Umbilical cord (tissue), 2 donors: Measurements from ENCODE around the gene SUMO2. TPM values are rescaled to one million over a fixed set of nuclear protein-coding genes. Genes with fewer than 3 reads are reported as not detected.
"Not testable (repeated sequence)": the region's sequence is repeated elsewhere in the genome, so short reads cannot be mapped to it uniquely, and the experiment has no call there.

ENCODE experiments used
- DNase-seq: peaks from one replicate; pipeline ENCODE4 v3.0.0-alpha.2; 2015; ENCODE audit warnings: low spot score
- total RNA-seq: library from RNA; depleted of rRNA; stranded (reverse); fragments of >200 nt; gene quantifications from one replicate; pipeline ENCODE4 v1.2.3, GENCODE V29; 2014; ENCODE audit warnings: low replicate concordance; ENCODE audit not compliant: insufficient read depth

The SUMO2 gene
- total RNA-seq = 67.2 TPM

DNA sequence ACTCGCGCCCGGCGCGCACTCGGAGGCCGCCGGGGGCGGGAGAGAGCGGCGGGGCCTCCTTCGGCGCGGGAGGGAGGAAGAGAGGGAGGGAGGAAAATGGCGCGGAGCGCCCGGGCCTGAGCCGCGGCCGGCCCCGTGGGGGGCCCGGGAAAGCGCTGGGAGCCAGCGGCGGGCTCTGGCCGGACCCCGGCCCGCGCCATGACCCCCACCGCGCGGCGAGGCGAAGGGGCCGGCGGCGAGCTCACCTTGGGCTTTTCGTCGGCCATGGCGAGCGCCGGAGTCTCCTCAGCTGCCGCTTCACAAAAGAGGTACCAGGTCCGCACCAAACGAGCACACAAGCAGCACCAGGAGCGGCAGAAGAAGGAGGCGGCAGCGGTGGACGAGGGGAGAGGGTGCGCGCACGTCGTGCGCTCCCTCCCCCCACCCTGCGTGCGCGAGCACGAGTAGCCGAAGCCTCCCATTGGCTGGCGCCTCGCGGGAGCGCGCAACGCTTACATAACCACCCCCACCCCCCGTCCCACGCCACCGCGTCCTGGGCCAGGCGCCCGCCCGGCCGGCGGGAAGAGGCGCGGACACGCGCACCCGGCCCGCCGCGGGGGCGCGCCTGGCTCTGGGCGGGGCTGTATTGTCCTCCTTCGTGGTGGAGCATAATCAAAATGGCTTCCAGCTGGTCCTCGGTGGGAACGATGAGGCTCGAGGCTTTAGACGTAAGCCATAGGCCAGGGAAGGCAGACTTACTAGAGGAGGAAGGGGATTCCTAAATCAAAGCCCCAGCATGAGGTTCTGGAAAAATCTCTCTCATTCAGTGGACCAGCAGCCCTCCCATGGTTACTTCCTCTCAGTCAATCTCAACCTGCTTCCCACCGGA lies at the start of gene SUMO2:
Gene SUMO2, minus strand, starts transcription at position 391 of the 868 bp plus-strand sequence. Its CDS starts 125 bp downstream, at position 266.
- peak; percentile 94 for DNase-seq

DNA sequence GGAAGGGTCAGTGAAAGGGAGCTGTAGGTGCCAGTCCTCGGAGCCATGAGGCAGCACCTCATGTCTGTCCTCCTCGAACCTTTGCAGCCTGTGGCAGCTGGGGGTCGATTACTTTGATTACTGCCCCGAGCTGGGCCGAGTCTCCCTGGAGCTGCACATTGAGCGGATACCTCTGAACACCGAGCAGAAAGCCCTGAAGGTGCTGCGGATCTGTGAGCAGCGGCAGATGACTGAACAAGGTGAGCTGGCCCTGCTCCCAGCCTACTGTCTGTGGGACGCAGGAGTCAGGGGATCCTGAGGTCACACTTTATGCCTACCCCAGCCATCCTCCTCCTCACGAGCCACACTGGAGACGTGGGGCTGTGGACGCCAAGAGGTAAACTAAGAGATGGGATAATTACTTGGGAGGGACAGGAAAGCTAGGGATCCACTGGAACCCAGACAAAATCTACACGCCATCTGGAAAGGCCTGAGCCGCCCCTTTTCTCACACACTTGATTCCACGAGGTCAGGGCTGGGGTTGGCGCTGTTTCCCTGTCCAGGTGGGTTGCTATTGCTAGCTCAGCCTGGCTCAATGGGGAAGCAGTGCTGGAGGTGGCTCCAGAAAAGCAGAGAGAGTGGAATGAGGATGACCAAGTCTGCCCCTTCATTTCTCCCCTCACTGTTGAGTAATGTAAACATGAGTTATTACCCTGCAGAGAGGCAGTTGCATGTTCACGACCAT lies 49.1 kb upstream of the SUMO2 start:
- DNase-seq = no peak

DNA sequence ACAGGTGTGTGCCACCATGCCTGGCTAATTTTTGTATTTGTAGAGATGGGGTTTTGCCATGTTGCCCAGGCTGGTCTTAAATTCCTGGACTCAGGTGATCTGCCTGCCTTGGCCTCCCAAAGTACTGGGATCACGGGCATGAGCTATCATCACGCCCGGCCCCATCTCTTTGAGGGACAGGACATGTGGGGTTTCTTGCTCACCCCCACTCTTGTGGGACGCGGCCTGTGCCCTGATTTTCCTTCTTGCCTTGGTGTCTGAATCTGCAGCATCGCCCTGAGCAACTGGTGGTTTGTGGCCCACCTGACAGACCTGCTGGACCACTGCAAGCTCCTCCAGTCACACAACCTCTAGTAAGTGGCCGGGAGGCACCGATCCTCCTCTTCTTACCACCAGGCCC lies 48.3 kb upstream of the SUMO2 start:
- DNase-seq = no peak

DNA sequence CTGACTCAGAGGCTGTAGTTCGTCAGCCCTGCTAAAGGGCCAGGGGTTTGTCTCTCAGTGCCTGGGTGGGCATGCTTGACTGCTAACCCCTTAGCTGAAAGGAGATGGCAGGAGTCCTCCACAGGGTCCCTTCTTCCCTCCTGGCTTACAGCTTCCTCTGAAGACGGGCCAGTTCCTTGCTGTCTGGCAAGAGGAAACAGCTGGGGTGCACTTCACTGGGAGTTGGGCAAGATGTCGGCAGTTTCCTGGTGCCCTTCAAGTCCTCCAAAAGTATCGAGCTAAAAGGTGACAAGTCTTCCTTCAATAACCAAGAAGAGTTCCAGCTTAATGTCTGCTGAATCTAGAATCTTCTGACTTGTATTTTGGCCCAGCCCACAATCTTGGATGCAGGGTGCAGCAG lies 46.1 kb upstream of the SUMO2 start:
- DNase-seq = no peak

DNA sequence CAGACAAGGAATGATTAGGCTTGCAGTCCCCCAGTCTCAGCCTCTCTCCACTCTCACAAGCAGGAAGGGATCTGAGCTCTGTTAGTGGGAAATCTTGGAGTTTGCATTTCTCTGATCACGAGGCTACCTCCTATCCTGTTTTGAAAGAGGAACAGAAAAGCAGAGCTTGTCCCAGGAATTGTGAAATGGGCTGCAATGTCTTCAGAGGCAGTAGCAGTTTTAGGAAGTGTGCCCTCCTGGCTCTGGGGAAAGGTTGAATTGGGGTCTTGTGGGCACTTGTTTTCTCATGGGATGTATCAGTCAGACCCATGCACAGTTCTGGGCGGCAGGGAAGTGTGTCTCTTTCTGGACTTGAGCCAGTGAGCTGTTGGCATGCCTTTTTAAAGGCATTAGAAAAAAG lies 45.5 kb upstream of the SUMO2 start:
- DNase-seq = peak; percentile 48

DNA sequence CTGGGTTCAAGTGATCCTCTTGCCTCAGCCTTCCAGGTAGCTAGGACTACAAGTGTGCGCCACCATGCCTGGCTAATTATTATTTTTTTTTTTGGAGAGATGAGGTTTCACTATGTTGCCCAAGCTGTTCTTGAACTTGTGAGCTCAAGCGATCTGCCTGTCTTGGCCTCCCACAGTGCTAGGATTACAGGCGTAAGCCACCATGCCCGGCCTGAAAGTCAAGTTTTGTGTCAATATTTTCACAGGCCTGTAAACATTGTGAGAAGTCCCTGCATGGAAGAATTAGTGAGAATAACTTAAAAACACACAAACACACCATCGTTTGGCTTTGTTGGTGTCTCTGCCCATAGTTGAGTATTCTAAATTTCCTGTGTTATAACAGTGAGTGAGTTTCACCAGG lies 45.0 kb upstream of the SUMO2 start:
- DNase-seq = no peak

DNA sequence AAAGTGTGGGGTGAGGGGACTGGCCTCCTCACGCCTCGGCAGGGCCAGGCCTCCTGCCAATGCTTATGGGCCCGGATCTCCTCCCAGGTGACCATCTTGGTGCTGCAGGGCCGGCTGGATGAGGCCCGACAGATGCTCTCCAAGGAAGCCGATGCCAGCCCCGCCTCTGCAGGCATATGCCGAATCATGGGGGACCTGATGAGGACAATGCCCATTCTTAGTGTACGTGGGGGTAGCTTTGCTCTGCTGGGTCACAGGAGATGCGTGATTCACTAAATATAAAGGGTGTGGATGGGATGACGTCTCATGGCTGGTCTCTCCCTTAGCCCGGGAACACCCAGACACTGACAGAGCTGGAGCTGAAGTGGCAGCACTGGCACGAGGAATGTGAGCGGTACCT lies 42.3 kb upstream of the SUMO2 start:
- DNase-seq = no peak

DNA sequence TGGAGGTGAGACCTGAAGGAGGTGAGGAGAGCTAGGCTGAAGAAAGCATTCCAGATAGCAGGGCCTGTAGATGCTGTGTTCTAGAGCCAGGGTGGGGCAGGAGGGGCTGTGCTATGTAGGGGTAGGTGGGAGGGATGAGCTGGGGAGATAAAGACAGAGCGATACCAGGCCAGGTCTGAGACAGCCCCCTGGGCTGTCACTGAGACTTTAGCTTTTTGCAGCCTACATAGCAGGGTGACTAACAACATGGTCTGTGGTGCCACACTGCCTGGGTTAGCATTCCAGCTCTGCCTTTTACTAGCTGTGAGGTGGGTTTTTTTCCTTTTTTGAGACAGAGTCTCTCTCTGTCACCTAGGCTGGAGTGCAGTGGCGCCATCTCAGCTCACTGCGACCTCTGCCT lies 37.1 kb upstream of the SUMO2 start:
- DNase-seq = no peak

DNA sequence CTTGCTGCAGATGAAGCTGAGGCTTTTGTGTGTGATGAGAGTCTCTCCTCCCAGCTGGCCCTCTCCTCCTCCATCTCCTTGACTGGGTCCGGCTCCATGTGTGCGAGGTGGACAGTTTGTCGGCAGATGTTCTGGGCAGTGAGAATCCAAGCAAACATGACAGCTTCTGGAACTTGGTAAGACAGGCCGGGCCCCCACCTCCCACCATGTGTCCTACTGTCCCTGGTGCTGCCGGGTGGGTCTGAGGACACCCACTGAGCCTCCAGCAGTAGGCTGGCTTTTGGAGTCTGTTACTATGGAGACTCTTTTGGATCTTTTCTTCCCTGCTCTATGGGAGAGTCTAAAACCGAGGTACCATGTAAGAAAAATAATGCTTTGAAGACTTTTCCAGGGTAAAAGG lies 35.4 kb upstream of the SUMO2 start:
- DNase-seq = no peak

DNA sequence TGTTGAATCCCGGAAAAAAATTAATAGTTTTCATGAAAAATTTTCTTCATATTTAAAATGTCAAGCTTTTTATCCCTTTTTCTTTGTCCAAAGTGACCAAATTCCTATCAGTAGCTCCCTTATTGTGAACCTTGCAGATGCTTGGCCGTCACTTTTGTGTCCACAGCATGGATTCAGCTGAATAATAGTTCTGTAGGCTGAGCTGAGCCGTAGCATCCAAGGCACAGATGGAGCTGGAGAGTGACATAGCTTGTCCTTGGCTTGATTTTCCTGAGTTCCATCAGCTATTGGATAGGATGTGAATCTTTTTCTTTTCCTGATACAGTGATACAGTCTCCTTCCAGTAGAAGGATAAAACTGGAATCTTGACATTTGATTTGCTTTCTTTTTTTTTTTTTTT lies 26.3 kb upstream of the SUMO2 start:
- no peak for DNase-seq

DNA sequence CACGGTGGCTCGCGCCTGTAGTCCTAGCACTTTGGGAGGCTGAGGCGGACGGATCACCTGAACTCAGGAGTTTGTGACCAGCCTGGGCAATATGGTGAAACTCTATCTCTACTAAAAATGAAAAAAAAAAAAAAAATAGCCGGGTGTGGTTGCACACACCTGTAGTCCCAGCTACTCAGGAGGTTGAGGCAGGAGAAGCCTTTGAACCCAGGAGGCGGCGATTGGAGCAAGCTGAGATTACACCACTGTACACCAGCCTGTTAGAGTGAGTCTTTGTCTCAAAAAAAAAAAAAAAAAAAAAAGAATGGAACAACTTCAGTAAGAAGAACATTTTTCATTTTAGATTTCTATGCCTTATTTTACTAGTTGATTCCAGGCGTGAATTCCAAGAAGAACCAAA lies 25.4 kb upstream of the SUMO2 start:
- no peak for DNase-seq

DNA sequence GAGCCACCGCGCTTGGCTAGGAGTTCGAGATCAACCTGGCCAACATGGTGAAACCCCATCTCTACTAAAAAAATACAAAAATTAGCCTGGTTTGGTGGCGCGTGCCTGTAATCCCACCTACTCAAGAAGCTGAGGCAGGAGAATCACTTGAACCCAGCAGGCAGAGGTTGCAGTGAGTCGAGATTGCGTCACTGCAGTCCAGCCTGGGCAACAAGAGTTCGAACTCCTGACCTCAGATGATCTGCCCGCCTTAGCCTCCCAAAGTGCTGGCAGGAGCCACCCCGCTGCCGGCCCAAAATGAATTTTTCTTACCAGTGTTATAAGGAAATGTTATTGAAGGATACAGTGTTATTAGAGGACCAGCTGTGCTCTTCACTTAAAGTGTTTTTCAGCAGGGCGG lies 25.0 kb upstream of the SUMO2 start:
- no peak for DNase-seq

DNA sequence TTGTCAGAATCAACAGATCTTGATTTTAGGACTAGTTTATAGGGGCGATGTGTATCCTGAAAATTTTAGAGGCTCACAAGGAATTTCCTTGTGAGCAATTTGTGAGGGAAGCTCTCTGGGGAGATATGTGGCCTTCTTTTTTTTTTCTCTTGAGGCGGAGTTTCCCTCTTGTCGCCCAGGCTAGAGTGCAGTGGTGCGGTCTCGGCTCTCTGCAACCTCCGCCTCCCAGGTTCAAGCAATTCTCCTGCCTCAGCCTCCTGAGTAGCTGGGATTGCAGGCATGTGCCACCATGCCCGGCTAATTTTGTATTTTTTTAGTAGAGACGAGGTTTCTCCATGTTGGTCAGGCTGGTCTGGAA lies 24.3 kb upstream of the SUMO2 start:
- DNase-seq = not testable (repeated sequence)

DNA sequence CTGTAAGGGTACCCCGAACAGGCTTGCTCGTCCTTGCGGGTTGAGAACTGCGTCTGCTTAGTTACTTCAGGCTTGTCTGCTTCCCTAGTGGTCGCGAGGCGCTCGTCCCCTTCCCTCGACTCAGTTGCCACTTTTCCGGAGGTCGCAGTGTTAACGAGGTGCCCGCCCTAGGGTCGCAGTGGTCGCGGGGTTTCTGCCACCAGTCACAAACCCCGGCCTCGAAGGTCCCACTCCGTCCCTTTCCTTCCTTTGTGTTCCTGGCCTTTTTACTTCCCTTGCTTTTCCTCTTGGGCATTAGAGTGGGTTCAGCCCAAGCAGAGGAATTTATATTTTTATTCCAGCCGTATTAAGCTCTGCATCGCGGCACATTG lies 23.0 kb upstream of the SUMO2 start:
- no peak for DNase-seq

DNA sequence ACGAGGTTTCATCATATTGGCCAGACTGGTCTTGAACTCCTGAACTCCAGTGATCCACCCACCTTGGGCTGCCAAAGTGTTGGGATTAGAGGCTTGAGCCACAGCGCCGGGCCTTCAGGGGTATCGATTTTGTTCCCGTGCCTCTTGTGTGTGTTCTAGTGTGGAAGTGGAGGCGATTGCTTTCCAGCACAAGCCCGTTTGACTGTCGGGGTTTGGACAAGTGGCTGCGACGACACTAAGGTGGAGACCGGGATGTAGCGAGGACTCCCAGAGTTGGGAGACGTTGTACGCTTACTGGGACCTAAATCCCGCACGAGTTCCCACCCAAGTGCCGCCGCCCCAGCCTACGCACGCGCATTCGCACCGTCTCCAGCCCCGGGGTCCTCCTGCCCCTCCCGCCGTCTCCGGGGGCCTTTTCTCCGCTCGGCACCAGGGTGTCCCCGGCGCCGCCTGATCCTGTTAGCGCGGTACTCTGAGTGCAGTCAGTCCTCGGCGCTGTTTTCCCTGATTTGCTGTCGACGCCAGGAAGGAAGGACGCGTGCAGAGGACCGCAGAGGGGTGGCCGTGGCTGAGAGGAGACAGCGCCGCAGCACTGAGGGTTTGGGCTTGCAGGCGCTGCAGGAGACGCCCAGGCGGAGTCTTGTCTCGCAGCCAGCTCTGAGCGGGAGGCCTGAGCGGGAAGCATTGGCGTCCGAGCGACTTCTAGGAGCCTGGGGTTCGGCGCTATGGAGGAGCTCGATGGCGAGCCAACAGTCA lies 22.5 kb upstream of the SUMO2 start, which contains the start of gene NUP85:
Gene NUP85, plus strand, starts transcription at position 643 of the 756 bp plus-strand sequence. Its CDS starts 83 bp downstream, at position 726.
- peak; percentile 96 for DNase-seq

DNA sequence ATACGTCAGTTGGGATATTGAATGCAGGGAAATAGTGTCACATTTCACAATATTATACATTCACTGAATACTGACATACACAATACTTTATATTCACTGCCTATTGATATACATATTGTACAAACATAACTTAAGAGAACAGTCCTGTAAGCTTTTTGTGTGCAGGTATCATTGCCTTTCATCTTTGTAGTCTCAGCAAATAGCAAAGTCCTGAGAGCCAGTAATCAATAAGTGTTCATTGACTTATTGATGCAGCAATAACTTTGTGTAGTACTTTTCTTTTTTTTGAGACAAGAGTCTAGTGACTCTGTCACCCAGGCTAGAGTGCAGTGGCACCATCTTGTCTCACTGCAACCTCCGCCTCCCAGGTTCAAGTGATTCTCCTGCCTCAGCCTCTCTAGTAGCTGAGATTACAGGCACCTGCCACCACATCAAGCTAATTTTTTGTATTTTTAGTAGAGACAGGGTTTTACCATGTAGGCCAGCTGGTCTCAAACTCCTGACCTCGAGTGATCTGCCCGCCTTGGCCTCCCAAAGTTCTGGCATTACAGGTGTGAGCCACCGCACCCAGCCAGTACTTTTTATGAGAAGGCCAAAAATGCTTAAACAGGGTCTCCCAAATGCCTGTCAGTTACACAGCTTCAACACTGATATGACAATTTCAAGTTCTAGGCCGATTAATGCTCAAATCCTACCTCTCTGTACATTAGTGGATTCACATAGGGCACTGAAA lies 17.3 kb upstream of the SUMO2 start:
- DNase-seq = no peak

DNA sequence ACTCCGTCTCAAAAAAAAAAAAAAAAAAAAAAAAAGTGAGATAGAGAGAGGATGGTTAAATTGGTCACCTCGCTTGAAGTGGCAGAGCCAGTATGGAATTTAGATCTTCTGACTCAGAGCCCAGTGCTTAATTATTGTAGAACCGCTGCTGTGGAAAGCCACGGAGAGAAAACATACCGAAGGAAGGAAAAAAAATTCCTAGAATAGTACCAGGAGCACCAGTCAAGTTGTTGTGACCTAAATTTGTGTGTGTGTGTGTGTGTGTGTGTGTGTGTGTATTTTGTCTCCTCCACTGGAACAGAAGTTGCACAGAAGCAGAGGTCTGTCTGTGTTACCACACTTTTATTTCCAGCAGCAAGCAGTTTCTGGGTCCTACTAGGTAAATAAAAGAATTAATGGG lies 12.1 kb upstream of the SUMO2 start:
- no peak for DNase-seq

DNA sequence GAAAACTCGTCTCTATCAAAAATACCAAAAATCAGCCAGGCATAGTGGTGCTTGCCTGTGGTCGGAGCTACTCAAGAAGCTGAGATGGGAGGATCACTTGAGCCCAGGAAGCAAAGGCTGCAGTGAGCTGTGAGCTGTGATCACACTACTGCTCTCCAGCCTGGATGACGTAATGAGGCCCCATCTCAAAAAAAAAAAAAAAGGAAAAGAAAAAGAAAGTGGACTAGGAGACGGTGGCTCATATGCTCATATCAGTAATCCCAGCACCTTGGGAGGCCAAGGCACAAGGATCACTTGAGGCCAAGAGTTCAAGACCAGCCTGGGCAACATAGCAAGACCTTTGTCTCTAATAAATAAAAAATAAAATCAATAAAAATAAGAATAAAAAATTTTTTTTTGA lies 8.8 kb upstream of the SUMO2 start:
- DNase-seq = peak; percentile 32

DNA sequence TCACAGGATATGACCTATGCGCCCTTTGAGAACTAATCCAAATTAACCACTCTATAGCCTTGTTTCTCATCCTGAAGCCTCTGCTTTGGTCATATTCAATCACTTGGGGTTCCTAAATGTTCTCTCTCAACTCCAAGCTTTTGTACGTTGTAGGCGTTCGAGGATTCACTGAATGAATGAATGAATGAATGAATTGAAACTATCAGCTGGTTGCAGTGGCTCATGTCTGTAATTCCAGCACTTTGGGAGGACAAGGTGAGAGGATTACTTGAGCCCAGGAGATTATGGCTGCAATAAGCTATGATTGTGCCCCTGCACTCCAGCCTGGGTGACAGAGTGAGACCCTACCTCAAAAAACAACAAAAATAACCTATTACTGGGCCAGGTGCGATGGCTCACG lies 5.9 kb upstream of the SUMO2 start:
- no peak for DNase-seq

DNA sequence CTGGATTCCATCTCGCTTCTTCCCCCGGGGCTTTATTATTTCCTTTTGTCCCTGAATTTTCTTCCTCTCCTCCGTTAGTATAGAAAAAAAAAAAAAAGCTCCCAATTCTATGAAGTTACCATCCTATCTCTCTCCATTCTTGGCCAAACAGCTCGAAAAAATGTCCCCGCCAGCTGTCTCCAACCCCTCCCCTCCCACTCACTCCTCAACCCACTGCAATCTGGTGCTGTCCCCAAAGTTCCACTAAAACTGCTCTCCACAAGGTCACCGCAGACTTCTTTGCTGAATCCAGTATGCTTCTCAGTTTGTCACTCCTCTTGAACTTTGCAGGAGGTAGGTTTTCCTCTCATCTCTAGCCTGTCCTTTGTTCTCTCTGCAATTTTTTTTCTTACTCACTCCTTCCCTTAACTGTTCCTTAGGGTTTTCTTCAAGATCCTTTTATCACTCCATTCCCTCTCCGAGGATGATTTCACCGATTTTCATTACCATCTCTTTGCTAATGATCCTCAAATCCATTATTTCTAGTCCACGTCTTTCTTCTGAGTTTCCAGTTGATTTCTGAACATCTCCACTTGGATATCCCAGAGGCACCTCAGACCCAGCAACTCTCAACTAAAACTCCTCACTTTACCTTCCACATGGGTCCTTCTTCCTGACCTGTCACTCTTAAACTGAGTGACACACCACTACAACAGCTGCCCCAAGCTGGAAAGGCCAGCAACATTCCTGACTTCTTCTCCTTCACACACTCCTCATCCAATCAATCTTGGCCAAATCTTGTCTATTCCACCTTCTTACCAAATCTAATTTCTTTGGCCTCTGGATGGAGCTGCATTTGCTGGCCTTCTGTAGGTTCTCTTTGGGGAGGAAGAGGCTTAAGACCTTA lies 1.5 kb upstream of the SUMO2 start:
- DNase-seq = no peak

DNA sequence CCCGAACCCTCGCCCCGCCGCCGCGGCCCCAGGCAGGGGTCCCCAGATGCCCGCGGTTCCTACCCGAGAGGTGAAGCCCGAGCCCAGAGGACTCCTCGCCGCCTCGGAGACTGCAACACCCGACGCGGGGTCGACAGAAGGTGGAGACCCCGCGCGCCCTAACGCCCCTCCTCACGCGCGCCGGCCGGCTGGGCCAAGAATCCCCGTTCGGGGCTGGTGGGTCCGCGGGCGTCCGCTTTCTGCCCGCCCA lies 515 bp downstream of the SUMO2 start:
- no peak for DNase-seq
